NCI-H1417 treated with DMSO at 0.1 percent for 48 hours (cell line): ENCODE data around the gene EBF3.

Experiments
- DNase-seq: peaks from one replicate; lab custom pipeline; 2025; lab: John Stamatoyannopoulos, UW

EBF3 gene

GRCh38 chr10:129942936-129943715, 20.9 kb downstream of the EBF3 start:
- DNase-seq: no peak

GRCh38 chr10:129942391-129942790, 21.7 kb downstream of the EBF3 start:
- DNase-seq: no peak

DNA sequence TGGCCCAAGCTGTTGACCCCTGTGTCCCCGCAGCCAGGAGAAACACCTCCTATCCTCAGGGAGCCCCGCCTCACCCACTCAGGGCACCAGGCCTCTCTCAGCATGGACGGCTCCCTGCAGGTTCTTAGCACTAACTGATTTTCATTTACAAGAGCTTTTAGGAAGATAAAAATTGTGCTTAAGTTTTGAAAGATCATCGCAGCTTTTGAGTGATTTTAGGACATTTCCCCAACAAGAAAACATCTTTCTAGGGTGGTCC, 22.1 kb downstream of the EBF3 start:
- no peak for DNase-seq

GRCh38 chr10:129941199-129942018, 22.7 kb downstream of the EBF3 start:
- DNase-seq: no peak

DNA sequence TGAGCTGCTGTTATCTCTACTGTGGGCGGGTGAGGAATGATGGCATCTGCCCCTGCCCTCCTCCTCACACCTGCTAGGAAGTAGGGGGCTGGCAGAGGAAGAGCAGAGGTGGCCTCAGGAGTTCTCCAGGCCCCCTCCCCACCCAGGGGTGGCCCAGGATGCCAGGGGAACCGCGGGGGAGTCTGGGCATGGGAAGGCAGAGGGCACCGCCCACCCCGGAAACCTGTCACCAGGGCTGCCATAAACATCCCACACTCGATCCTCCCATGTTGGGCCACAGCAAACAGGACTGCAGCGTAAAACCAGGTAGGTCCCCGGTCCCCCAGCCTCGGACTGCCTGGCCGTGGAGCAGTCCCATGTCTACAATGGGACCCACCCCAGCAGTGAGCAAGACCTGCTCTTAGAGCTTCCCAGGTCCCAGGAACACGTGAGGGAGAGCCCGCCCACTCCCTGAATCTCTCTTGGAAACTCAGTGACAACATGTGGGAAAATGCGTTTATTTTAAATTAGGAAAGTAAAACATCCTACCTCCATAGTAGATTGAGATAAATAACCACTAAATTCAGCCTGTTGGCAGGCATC, 23.4 kb downstream of the EBF3 start:
- no peak for DNase-seq

- no peak for DNase-seq
Observed at GRCh38 chr10:129939416-129940275, 24.4 kb downstream of the EBF3 start.

GRCh38 chr10:129938460-129938859, 25.6 kb downstream of the EBF3 start:
- no peak for DNase-seq

DNA sequence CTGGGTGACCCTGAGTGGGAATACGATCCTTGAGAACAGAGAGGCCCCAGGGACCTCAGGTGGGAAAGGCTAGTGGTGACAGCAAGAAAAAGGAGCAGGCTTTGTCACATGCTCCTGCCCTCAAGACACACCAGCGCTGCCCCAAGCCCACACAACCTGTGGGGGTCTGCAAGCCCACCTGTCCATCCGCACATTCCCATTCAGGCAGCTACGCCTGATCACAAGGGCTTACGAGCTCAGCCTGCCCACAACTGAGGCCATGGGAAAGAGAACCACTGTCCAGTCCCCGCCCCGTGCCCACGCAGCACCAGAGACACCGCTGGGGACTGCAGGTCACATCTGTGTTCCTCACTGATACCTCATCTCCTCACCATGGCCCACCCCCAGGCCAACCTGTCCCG, 26.7 kb downstream of the EBF3 start:
- DNase-seq: no peak

GRCh38 chr10:129936923-129937300, 27.2 kb downstream of the EBF3 start:
- DNase-seq: no peak

GRCh38 chr10:129936266-129936922, 27.7 kb downstream of the EBF3 start:
- DNase-seq: no peak

DNA sequence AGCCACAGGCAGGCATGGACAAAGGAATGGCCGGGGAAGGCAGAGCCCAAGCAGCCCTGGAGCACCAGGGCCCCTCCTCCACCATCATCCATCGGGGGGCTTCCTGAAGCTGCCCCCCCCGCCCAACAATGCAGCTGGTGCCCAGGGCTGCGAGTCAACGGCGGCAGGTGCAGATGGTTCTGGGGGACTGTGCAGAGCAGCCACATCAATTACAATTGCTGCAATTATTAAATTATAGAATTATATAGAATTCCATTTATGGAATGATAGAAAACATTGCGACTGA, 28.3 kb downstream of the EBF3 start:
- DNase-seq: no peak

GRCh38 chr10:129935102-129935866, 28.8 kb downstream of the EBF3 start:
- no peak for DNase-seq

- no peak for DNase-seq
Observed at GRCh38 chr10:129934196-129934925, 29.7 kb downstream of the EBF3 start.

GRCh38 chr10:129933456-129934092, 30.5 kb downstream of the EBF3 start:
- no peak for DNase-seq

DNA sequence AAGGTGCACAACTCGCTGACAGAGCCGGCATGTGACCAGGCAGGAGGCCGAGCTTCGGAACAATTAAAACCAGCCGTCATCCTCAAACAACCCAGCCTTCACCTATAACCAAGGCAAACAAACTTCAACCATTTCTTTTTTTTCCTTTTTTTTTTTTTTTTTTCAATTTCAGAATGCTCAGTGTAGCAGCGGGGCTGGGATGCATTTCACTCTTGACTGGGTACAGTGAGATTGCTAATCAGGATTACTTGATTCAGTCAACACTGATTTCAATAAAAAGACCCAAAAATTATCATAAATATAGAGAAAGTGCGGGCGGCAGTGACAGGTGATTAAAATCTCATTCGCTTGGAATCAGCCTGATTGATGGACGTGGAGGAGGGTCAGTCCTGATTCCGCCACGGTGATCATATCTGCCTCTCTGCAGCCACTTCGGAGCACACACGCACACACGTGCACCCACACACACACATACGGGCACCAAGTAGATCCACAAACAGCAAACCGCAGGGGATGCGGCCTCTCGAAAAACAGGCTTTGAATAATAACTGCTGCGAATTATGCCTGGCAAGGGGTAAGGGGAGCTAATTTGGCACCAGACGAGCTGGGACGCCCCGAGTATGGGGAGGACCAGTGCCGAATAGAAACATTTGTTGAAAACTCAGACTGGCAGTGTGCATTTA, 31.2 kb downstream of the EBF3 start:
- no peak for DNase-seq

GRCh38 chr10:129932182-129932581, 31.9 kb downstream of the EBF3 start:
- no peak for DNase-seq

DNA sequence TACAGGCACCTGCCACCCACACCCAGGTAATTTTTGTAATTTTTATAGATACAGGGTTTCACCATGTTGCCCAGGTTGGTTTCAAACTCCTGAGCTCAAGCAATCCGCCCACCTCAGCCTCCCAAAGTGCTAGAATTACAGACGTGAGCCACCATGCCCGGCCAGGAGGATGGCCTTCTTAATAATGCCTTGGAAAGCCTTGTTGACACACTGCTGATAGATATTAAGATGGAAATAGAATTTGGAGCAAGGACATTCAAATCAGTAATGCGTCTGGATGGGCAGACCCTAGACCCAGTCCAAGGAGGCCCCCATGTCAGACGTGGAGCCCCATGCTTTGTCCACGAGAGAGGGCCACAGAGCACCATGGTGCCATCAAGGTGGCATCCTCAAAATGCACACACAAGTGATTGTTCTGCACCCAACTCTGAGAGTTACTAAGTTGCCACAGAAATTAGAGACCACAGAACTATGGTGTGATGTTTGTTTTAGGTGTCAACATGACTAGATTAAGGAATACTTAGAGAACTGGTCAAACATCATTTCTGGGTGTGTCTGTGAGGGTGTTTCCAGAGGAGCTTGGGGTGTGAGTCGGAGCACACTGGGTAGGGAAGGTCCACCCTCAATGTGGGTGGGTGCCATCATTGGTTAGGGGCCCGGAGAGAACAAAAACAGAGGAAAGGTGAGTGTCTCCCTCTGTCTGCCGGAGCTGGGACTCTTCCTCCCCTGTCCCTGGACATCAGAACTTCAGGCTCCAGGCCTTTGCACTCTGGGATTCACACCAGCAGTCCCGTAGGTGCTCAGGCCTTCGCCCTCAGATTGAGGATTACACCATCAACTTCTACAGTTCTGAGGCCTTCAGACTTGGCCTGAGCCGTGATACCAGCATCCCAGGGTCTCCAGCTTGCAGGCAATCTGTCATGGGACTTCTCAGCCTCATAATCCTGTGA, 34.5 kb downstream of the EBF3 start:
- DNase-seq: no peak

DNA sequence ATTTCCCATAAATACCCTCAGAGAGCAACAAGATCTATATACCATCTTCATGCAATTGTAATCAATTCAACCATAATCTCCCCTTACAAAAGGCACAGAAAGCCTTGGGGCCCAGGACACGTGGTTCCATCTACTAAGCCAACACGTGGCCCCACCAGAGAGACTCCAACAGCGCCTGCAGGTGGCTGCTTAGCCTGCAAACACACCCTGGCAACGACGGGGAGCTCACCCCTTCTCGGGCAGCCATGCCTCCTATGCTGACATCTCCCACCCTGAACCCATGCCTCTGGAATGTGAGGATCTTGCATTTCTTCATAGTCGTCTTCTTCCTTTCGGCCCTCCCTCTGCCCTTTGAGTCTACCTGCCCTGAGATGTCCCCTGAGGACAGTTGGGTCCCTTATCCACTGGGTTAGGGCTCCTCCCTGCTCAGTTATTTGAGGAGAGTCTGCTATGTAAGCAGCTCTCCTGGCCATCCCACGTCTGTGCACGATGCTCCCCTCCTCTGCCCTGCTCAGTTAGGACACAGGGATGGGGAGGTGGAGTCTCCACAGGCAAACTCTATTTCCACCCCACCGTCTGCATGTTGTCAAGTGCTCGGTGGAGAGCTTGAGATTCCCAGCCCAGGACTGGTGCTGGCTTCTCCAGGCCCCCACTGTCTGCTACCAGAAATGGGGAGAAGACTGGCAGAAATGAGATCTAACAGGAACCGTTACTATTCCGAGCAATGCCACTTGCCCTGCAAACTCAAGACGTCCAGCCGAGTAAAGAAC, 36.5 kb downstream of the EBF3 start:
- DNase-seq: no peak
